ENCODE measurements around the gene RBCK1. TPM values are rescaled to one million over a fixed set of nuclear protein-coding genes. Genes with fewer than 3 reads are reported as not detected.
"Not testable (repeated sequence)": the region's sequence is repeated elsewhere in the genome, so short reads cannot be mapped to it uniquely, and the experiment has no call there.

The RBCK1 gene
- total RNA-seq, 1 donor from 2014 or later = 43.7 TPM

DNA sequence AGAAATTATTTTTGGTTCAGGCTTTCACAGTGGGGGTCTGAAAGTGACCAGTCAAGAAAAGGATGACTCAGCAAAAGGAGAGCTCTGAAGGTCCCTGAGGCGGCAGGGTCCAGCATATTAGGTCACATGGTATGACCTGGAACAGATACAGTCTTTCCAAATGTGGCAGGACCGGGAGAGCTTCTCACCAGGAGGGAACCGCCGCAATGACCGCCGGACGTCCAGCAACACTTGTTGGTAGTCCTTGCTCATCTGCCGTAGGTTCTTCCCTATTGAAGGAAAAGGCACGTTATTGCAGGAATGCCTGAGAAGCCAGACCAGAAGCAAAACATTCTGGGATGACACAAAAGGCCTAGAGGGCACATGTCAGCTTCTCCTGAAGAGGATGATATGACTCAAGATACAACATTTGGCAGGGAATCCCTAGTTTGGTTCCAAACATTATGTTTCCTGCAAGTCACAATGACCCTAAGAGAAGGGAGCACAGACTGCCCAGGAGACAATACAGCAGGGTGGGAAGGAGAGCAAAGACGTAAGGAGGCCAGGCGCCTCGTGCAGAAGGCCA is 36.8 kb downstream of the RBCK1 start:
- intact Hi-C loops (cut with DNase I) = no loop called here
- DNase-seq (ENCODE audit: missing footprints) (no peak), ATAC-seq (peak; percentile 29)

GRCh38 chr20:445514-446336 is 37.6 kb downstream of the RBCK1 start:
- intact Hi-C loops (cut with DNase I) = no loop called here
- ATAC-seq (peak; percentile 61), DNase-seq (ENCODE audit: missing footprints) (no peak)

- DNase-seq (ENCODE audit: missing footprints); intact Hi-C loops (cut with DNase I); ATAC-seq: not testable (repeated sequence)
These were observed 43.9 kb downstream of the RBCK1 start for GRCh38 chr20:452021-452420.

GRCh38 chr20:454951-455350 is 46.9 kb downstream of the RBCK1 start:
- intact Hi-C loops (cut with DNase I) = no loop called here
- no peak for DNase-seq (ENCODE audit: missing footprints)
- ATAC-seq = no peak

DNA sequence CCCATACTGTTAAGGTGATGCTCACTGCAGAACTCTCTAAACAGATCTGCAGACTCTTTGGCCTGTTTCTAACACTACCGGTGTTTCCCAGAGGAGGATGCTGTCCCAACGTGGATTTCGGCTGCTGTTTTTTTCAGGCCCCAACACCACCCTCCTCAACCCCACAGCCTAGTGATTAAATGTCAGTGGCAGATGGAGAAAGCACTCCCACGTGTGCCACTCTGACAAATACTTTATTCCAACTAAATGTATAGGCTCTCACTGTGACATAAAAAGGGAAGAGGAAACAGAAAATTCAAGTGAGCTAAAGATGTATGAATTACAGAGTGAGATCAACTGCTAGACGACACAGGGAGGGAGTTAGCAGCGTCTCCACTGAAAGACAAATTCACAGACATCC is 50.7 kb downstream of the RBCK1 start:
- intact Hi-C loops (cut with DNase I) = no loop called here
- ATAC-seq (no peak), DNase-seq (ENCODE audit: missing footprints) (no peak)

DNA sequence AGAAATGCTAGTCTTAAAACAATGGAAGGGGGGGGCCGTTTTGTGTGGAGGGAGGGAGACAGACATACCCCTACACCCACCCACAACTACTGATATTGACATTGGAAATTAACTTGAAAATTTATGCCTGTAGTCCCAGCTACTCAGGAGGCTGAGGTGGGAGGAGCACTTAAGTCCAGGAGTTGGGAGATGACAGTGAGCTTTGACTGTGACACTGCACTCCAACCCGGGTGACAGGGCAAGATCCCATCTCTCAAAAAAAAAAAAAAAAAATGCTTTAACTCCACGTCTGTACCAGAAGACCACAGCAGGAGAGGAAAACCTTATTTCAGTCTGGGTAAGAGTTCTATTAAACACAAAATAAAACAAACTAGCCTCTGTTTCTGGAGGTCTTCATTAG is 52.1 kb downstream of the RBCK1 start:
- intact Hi-C loops (cut with DNase I) = loop anchor here (5.0 kb wide), 1 partner anchor 108 kb away; no protein-coding TSS in a partner anchor
- DNase-seq (ENCODE audit: missing footprints) (no peak), ATAC-seq (no peak)

DNA sequence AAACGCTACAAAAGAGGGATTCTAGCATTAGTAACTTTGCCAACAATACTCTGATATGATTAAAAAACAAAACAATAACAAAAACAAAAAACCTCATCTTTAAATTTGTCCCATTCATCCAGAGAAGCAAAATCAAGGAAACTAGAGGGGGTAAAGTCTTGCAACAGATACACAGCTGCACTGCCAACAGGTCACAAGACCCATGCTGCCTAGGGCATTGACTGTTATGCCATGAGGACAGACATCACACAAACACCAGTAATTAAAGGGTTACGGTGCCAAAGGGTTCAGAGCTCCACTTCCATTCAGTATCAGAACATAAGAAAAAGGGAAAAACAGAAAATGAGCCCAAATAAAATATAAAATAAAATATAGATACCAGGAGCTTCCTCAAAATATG is 52.6 kb downstream of the RBCK1 start:
- DNase-seq (ENCODE audit: missing footprints) (no peak), ATAC-seq (no peak)
- intact Hi-C loops (cut with DNase I) = loop anchor here (5.0 kb wide), 1 partner anchor 108 kb away; no protein-coding TSS in a partner anchor

DNA sequence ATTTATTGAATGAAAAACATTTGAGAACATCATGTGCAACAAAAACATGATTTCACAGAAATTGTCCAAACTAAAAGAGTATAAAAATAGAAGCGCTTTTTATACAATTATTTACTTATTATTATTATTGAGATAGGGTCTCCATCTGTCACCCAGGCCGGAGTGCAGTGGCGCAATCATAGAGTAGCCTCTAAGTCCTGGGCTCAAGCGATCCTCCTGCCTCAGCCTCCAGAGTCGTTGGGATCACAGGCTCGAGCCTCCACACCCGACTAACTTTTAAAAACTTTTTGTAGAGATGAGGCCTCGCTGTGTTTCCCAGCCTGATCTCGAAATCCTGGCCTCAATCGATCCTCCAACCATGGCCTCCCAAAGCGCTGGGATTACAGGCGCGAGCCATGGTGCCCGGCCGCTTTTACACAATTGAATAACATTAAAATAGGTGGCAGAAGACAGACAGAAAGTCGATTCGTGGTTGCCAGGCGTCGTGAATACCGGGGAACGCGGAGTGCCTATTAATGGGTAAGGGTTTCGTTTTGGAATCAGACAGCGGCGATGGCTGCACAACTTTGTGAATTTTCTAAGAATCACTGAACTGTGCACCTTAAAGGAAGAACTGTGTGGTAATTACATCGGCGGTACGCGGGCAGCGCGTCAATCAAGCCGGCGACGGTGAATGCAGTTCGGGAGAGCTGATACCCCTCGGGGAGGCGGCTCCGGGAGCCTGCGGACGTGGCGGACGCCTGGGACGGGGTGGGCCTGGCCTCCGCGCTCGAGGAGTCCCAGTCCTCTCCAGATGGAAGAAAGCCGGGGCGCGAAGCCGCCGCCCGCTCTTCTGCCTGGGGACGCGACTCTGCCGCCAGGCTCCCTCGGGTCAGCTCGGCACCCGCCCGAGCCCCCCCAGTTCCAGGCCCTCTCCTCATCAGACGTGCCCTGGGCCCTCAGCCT is 53.4 kb downstream of the RBCK1 start:
- intact Hi-C loops (cut with DNase I) = loop anchor here (2.0 to 5.0 kb wide), 2 partner anchors 51 to 109 kb away; no protein-coding TSS in a partner anchor
- peak; percentile 77 for DNase-seq (ENCODE audit: missing footprints)
- peak; percentile 51 for ATAC-seq

DNA sequence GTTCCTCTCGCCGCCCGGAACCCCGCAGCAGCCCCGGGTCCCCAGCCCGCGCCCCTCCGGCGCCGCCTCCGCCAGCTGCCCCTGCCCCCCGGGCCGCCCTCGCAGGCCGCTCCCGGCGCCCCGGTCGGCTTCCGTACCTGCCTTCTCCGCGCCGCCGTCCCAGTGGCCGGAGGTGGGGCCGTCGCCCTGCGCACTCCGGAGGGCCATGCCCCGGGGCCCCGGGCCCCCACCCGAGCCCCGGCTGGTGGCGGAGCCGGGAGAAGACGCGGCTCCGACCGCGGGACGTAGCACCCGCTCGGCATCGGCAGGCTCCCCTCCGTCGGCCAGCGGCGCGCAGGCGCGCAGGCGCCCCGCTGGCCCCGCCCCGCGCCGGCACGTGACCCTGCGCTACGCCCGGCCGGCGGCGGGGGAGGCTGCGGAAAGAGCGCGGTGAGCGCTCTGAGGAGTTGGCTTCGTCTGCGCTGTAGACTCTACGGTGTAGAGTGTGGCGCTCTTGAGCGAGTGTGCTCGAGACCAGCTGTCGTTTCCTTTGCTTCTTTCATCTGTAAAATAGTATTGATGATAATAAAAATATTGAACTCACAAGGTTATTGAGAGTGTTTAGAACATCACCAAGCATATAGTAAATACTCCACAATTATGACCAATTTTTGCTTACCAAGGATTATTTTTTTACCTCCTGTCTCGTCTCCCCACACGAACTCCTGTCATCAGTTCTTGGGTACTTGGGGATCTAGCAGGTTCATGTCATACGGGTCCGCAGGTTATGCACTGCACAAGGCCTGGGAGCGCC is 54.3 kb downstream of the RBCK1 start, which contains the start of gene TBC1D20:
Gene TBC1D20 (minus strand): TSS at position 335 of the 793 bp plus-strand sequence. CDS start 128 bp downstream, at position 207.
- ATAC-seq (peak; percentile 99), DNase-seq (ENCODE audit: missing footprints) (peak; percentile 93)
- intact Hi-C loops (cut with DNase I) = loop anchor here (2.0 to 5.0 kb wide), 2 partner anchors 52 to 110 kb away; no protein-coding TSS in a partner anchor

GRCh38 chr20:467755-468154 is 59.7 kb downstream of the RBCK1 start:
- DNase-seq (ENCODE audit: missing footprints) = no peak
- no peak for ATAC-seq
- intact Hi-C loops (cut with DNase I) = no loop called here

- DNase-seq (ENCODE audit: missing footprints) (no peak), ATAC-seq (no peak)
- intact Hi-C loops (cut with DNase I) = no loop called here
These were observed 61.8 kb downstream of the RBCK1 start for GRCh38 chr20:469746-470490.

DNA sequence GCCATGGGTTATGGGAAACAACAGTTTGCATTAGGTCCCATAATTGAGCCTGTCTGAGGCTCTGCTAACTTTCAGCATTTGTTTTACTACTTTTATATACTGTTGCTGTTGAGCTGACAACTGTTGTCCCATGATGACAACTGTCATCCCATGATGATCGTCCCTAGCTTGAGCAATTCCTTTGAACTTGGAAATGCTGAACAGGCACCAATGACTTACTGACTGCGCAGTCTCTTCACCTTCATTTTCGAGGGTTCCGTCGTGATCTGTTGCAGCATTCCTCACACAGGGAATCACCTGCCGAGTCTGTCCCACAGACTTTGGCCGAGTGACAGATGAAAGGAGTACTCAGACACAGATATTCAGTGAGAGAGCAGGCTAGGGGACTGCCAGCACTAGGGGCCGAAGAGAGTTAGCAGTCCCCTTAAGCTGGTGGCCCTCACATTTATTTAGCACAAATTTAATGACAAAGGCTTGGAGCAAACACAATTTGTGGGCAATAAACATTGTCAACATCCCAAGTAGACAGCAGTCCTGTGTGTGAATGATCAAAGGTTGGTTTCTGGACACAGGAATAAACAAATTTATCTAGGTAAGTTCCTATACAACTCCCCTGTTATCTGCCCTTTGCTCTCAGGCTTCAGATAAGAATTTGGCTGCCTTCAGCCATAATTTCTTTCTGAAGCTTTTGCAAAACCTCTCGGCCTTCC is 64.2 kb downstream of the RBCK1 start:
- DNase-seq (ENCODE audit: missing footprints) (no peak), ATAC-seq (no peak)
- intact Hi-C loops (cut with DNase I) = no loop called here

DNA sequence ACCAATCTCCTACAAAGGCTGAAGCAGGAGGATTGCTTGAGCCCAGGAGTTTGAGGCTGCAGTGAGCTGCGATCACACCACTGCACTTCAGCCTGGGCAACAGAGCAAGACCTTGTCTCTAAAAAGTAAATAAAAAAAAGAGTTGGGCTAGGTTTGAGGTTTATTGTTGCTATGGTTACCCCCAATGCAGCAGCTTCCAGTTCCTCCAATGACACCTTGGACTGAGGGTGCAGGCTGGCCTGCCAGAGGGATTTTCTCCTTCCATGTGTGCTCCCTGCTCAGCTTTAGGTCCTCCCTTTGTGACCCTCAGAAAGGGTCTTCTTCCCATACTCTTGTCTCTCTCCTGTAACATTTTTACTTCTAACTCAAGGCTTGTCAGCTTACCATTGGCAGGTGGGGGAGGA is 64.8 kb downstream of the RBCK1 start:
- intact Hi-C loops (cut with DNase I) = no loop called here
- DNase-seq (ENCODE audit: missing footprints) (no peak), ATAC-seq (no peak)

DNA sequence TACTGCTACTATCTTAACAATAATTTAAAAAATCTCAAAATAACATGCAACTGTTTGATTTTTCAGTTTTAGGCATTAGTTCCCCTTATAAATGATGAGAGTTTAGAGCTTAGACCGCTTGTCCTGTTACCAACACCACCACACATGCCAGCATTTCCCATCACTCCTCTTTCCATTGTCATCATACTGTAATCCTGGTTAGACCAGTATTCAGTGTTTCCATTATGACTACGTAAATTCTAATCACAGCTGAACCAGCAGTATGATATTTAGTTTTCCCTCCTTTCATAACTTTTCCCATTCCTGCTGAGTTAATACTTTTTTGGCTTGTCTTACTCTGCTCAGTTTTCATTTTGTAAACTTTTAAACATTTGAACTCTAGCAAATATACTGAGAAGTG is 66.5 kb downstream of the RBCK1 start:
- intact Hi-C loops (cut with DNase I) = no loop called here
- ATAC-seq = no peak
- no peak for DNase-seq (ENCODE audit: missing footprints)

DNA sequence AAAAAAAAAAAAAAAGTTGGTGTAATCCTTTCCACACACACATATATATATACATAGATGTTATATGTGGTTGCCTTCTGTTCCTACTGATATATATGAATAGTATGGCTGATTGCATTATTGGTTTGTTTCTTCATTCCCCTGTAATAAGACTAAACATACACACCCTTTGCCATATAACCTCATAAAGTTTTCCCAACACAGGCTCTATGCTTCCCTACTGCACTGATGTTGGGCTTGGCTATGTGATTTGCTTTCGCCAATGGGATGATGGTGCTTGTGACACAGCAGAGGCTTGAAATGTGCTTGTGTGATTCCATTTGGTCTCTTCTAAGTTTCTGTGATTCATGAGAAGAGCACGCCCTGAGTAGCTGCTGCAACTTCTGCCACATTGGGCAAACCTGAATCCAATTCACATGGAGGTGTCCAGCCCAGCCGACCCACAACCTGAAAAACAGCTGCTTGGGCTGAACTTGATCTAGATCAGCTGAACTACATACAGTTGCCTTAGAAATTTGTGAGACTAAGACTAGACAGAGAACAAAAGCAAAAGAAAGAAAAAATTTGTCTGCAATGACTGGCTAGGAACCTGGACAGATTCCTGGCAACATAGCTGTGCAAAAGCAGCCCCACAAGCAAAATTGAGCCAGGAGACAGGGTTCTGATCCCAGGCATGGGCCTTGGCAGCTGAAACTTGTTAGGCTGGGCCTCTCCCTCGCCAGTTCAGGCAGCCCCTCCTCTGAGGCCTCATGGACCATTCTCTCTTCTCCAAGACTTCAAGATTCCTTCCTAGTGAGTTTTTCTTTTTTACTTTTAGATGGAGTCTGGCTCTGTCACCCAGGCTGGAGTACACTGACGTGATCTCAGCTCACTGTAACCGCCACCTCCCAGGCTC is 67.6 kb downstream of the RBCK1 start:
- intact Hi-C loops (cut with DNase I) = no loop called here
- DNase-seq (ENCODE audit: missing footprints) = no peak
- ATAC-seq = no peak
